GM23338 (cell line): ENCODE data around the gene ASAP2.

Source experiments
- EZH2 ChIP-seq: fragments of 200-600 bp; sonication (generic); IDR thresholded peaks from one replicate; pipeline ENCODE4 v1.8.0; 2017; ENCODE audit warnings: antibody characterized with exemption, mild to moderate bottlenecking, low read depth; ENCODE audit not compliant: unreplicated experiment
- JUNB ChIP-seq: IDR thresholded peaks from one replicate; pipeline ENCODE4 v1.6.1; 2016; ENCODE audit warnings: antibody characterized with exemption; ENCODE audit not compliant: unreplicated experiment
- NANOG ChIP-seq: IDR thresholded peaks from 2 replicates; pipeline ENCODE4 v1.6.1; 2016; ENCODE audit warnings: antibody characterized with exemption, borderline replicate concordance
- POLR2AphosphoS5 ChIP-seq: IDR thresholded peaks from 2 replicates; pipeline ENCODE4 v1.6.1; 2016; ENCODE audit warnings: antibody characterized with exemption, low read depth
- REST ChIP-seq: IDR thresholded peaks from one replicate; pipeline ENCODE4 v1.6.1; 2018; ENCODE audit warnings: antibody characterized with exemption; ENCODE audit not compliant: unreplicated experiment
- TF ChIP-seq, protein P1 (sequence below), 2 experiments: fragments of 200-600 bp in 1 of 2; sonication (generic) in 1 of 2; conservative IDR thresholded peaks; 2 replicates each; pipeline versions ENCODE4 v1.5.1 to v1.6.1; 2016 to 2017; ENCODE audit warnings: antibody characterized with exemption in 2 of 2, low read depth in 2 of 2, mild to moderate bottlenecking in 2 of 2, moderate library complexity in 1 of 2
- TF ChIP-seq, protein P2 (sequence below): IDR thresholded peaks from 2 replicates; pipeline ENCODE4 v1.6.1; 2016; ENCODE audit warnings: antibody characterized with exemption
- TF ChIP-seq, protein P3 (sequence below): fragments of 250-450 bp; sonication (Bioruptor Pico); IDR thresholded peaks from 2 replicates; pipeline ENCODE4 v1.5.0; 2020; ENCODE audit warnings: mild to moderate bottlenecking, moderate library complexity

DNA sequence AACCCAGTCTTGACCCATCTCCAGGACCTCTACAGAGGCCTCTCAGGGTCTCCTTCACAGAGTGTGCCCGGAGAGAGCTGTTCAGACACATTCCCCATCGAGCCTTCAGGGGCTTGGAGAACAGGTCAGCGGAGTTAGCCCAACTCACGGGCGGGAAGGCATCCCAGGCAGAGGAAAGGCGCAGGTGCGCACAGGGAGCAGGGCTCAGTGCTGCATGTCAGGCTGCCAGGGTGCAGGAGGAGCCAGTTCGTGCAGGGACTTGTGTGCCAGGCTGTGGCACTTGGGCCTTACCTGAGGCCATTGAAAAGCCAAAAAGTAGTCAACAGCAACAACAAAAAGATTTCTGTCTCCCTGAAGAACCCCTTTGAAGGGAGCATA is 112.7 kb downstream of the ASAP2 start:
- TF ChIP-seq, protein P1, sequence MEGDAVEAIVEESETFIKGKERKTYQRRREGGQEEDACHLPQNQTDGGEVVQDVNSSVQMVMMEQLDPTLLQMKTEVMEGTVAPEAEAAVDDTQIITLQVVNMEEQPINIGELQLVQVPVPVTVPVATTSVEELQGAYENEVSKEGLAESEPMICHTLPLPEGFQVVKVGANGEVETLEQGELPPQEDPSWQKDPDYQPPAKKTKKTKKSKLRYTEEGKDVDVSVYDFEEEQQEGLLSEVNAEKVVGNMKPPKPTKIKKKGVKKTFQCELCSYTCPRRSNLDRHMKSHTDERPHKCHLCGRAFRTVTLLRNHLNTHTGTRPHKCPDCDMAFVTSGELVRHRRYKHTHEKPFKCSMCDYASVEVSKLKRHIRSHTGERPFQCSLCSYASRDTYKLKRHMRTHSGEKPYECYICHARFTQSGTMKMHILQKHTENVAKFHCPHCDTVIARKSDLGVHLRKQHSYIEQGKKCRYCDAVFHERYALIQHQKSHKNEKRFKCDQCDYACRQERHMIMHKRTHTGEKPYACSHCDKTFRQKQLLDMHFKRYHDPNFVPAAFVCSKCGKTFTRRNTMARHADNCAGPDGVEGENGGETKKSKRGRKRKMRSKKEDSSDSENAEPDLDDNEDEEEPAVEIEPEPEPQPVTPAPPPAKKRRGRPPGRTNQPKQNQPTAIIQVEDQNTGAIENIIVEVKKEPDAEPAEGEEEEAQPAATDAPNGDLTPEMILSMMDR (conservative IDR thresholded peaks at IDR 0.05; ENCODE audit: low read depth in 2 of 2), result no peak
- TF ChIP-seq, protein P2, sequence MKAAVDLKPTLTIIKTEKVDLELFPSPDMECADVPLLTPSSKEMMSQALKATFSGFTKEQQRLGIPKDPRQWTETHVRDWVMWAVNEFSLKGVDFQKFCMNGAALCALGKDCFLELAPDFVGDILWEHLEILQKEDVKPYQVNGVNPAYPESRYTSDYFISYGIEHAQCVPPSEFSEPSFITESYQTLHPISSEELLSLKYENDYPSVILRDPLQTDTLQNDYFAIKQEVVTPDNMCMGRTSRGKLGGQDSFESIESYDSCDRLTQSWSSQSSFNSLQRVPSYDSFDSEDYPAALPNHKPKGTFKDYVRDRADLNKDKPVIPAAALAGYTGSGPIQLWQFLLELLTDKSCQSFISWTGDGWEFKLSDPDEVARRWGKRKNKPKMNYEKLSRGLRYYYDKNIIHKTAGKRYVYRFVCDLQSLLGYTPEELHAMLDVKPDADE, result no peak
- no peak for TF ChIP-seq REST
- no peak for TF ChIP-seq POLR2AphosphoS5
- no peak for TF ChIP-seq EZH2
- TF ChIP-seq JUNB, result no peak
- TF ChIP-seq NANOG, result no peak
- TF ChIP-seq, protein P3, sequence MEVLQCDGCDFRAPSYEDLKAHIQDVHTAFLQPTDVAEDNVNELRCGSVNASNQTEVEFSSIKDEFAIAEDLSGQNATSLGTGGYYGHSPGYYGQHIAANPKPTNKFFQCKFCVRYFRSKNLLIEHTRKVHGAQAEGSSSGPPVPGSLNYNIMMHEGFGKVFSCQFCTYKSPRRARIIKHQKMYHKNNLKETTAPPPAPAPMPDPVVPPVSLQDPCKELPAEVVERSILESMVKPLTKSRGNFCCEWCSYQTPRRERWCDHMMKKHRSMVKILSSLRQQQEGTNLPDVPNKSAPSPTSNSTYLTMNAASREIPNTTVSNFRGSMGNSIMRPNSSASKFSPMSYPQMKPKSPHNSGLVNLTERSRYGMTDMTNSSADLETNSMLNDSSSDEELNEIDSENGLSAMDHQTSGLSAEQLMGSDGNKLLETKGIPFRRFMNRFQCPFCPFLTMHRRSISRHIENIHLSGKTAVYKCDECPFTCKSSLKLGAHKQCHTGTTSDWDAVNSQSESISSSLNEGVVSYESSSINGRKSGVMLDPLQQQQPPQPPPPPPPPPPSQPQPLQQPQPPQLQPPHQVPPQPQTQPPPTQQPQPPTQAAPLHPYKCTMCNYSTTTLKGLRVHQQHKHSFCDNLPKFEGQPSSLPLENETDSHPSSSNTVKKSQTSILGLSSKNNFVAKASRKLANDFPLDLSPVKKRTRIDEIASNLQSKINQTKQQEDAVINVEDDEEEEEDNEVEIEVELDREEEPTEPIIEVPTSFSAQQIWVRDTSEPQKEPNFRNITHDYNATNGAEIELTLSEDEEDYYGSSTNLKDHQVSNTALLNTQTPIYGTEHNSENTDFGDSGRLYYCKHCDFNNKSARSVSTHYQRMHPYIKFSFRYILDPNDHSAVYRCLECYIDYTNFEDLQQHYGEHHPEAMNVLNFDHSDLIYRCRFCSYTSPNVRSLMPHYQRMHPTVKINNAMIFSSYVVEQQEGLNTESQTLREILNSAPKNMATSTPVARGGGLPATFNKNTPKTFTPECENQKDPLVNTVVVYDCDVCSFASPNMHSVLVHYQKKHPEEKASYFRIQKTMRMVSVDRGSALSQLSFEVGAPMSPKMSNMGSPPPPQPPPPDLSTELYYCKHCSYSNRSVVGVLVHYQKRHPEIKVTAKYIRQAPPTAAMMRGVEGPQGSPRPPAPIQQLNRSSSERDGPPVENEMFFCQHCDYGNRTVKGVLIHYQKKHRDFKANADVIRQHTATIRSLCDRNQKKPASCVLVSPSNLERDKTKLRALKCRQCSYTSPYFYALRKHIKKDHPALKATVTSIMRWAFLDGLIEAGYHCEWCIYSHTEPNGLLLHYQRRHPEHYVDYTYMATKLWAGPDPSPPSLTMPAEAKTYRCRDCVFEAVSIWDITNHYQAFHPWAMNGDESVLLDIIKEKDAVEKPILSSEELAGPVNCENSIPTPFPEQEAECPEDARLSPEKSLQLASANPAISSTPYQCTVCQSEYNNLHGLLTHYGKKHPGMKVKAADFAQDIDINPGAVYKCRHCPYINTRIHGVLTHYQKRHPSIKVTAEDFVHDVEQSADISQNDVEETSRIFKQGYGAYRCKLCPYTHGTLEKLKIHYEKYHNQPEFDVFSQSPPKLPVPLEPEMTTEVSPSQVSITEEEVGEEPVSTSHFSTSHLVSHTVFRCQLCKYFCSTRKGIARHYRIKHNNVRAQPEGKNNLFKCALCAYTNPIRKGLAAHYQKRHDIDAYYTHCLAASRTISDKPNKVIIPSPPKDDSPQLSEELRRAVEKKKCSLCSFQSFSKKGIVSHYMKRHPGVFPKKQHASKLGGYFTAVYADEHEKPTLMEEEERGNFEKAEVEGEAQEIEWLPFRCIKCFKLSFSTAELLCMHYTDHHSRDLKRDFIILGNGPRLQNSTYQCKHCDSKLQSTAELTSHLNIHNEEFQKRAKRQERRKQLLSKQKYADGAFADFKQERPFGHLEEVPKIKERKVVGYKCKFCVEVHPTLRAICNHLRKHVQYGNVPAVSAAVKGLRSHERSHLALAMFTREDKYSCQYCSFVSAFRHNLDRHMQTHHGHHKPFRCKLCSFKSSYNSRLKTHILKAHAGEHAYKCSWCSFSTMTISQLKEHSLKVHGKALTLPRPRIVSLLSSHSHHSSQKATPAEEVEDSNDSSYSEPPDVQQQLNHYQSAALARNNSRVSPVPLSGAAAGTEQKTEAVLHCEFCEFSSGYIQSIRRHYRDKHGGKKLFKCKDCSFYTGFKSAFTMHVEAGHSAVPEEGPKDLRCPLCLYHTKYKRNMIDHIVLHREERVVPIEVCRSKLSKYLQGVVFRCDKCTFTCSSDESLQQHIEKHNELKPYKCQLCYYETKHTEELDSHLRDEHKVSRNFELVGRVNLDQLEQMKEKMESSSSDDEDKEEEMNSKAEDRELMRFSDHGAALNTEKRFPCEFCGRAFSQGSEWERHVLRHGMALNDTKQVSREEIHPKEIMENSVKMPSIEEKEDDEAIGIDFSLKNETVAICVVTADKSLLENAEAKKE (CRISPR knock-in tag), result no peak
